Measurements from ENCODE around the gene FAM163A.

FAM163A gene

GRCh38 chr1:179709841-179710329 lies 33.2 kb upstream of the FAM163A start:
- TF ChIP-seq CTCF (conservative IDR thresholded peaks at IDR 0.05; ENCODE audit: low read depth, low read length) = no peak
- peak; percentile 20 for DNase-seq (ENCODE audit: low read depth)
- H3K4me3 ChIP-seq (ENCODE audit: low read length) = no peak overlapping the region

- DNase-seq (ENCODE audit: low read depth) = no peak
- TF ChIP-seq CTCF (conservative IDR thresholded peaks at IDR 0.05; ENCODE audit: low read depth, low read length) = no peak
- no peak overlapping the region for H3K4me3 ChIP-seq (ENCODE audit: low read length)
Measured at GRCh38 chr1:179714159-179714558, 28.9 kb upstream of the FAM163A start.

- H3K4me3 ChIP-seq (ENCODE audit: low read length) = no peak overlapping the region
- no peak for DNase-seq (ENCODE audit: low read depth)
- no peak for TF ChIP-seq CTCF (conservative IDR thresholded peaks at IDR 0.05; ENCODE audit: low read depth, low read length)
Measured at GRCh38 chr1:179714623-179715022, 28.5 kb upstream of the FAM163A start.

- no peak for DNase-seq (ENCODE audit: low read depth)
- no peak for TF ChIP-seq CTCF (conservative IDR thresholded peaks at IDR 0.05; ENCODE audit: low read depth, low read length)
- H3K4me3 ChIP-seq (ENCODE audit: low read length) = no peak overlapping the region
Measured at GRCh38 chr1:179719272-179719671, 23.8 kb upstream of the FAM163A start.

- no peak overlapping the region for H3K4me3 ChIP-seq (ENCODE audit: low read length)
- TF ChIP-seq CTCF (conservative IDR thresholded peaks at IDR 0.05; ENCODE audit: low read depth, low read length) = no peak
- DNase-seq (ENCODE audit: low read depth) = no peak
Measured at GRCh38 chr1:179728271-179728670, 14.8 kb upstream of the FAM163A start.

- no peak for TF ChIP-seq CTCF (conservative IDR thresholded peaks at IDR 0.05; ENCODE audit: low read depth, low read length)
- no peak overlapping the region for H3K4me3 ChIP-seq (ENCODE audit: low read length)
- no peak for DNase-seq (ENCODE audit: low read depth)
Measured at GRCh38 chr1:179729881-179730280, 13.2 kb upstream of the FAM163A start.

GRCh38 chr1:179731643-179732042 lies 11.4 kb upstream of the FAM163A start:
- no peak overlapping the region for H3K4me3 ChIP-seq (ENCODE audit: low read length)
- no peak for TF ChIP-seq CTCF (conservative IDR thresholded peaks at IDR 0.05; ENCODE audit: low read depth, low read length)
- DNase-seq (ENCODE audit: low read depth) = no peak
